NCI-H146 treated with DMSO at 0.1 percent for 48 hours (cell line): ENCODE data around the gene KDM4C.
"Not testable (repeated sequence)": the region's sequence is repeated elsewhere in the genome, so short reads cannot be mapped to it uniquely, and the experiment has no call there.

Experiments
- DNase-seq: peaks from one replicate; lab custom pipeline; 2025; ENCODE audit not compliant: unreplicated experiment; lab: John Stamatoyannopoulos, UW

The KDM4C gene

GRCh38 chr9:6764011-6764410 lies 6.2 kb downstream of the KDM4C start:
- DNase-seq: no peak

- no peak for DNase-seq
These were observed 6.8 kb downstream of the KDM4C start for GRCh38 chr9:6764523-6764922.

GRCh38 chr9:6764950-6765349 lies 7.2 kb downstream of the KDM4C start:
- no peak for DNase-seq

- DNase-seq: no peak
These were observed 7.6 kb downstream of the KDM4C start for GRCh38 chr9:6765396-6765795.

- DNase-seq: no peak
These were observed 8.8 kb downstream of the KDM4C start for GRCh38 chr9:6766606-6767005.

- DNase-seq: not testable (repeated sequence)
These were observed 10.8 kb downstream of the KDM4C start for GRCh38 chr9:6768587-6768986.

GRCh38 chr9:6771722-6772121 lies 13.9 kb downstream of the KDM4C start:
- no peak for DNase-seq

- no peak for DNase-seq
These were observed 19.6 kb downstream of the KDM4C start for GRCh38 chr9:6777213-6777902.

- DNase-seq: peak; percentile 99
These were observed 21.9 kb downstream of the KDM4C start for GRCh38 chr9:6779417-6780241.

- DNase-seq: no peak
These were observed 22.9 kb downstream of the KDM4C start for GRCh38 chr9:6780690-6781089.

- DNase-seq: peak; percentile 52
These were observed 23.7 kb downstream of the KDM4C start for GRCh38 chr9:6781476-6781875.

- no peak for DNase-seq
These were observed 24.6 kb downstream of the KDM4C start for GRCh38 chr9:6782345-6782744.

GRCh38 chr9:6782981-6783380 lies 25.2 kb downstream of the KDM4C start:
- DNase-seq: no peak

- DNase-seq: no peak
These were observed 26.0 kb downstream of the KDM4C start for GRCh38 chr9:6783753-6784152.

- DNase-seq: no peak
These were observed 27.9 kb downstream of the KDM4C start for GRCh38 chr9:6785682-6786081.

- DNase-seq: no peak
These were observed 30.0 kb downstream of the KDM4C start for GRCh38 chr9:6787793-6788161.

GRCh38 chr9:6788162-6789016 lies 30.6 kb downstream of the KDM4C start:
- no peak for DNase-seq

GRCh38 chr9:6789017-6789338 lies 31.2 kb downstream of the KDM4C start:
- not testable (repeated sequence) for DNase-seq

GRCh38 chr9:6790866-6791265 lies 33.1 kb downstream of the KDM4C start:
- DNase-seq: no peak

GRCh38 chr9:6793203-6793602 lies 35.4 kb downstream of the KDM4C start:
- DNase-seq: no peak

- DNase-seq: no peak
These were observed 37.2 kb downstream of the KDM4C start for GRCh38 chr9:6794936-6795335.

- DNase-seq: no peak
These were observed 45.2 kb downstream of the KDM4C start for GRCh38 chr9:6802926-6803325.
